Activated T-helper 1 cell treated with Interleukin-2 at 50 U/mL for 16 hours (primary cell): ENCODE results near the gene NUDT13.

ENCODE experiments used
- DNase-seq: peaks from one replicate; pipeline ENCODE4 v3.0.0-alpha.2; 2020; ENCODE audit warnings: low read depth

Gene NUDT13

GRCh38 chr10:73166972-73167371 lies 56.7 kb downstream of the NUDT13 start:
- no peak for DNase-seq

GRCh38 chr10:73167458-73167782 lies 57.2 kb downstream of the NUDT13 start:
- DNase-seq = no peak

- DNase-seq = peak; percentile 83
Measured at GRCh38 chr10:73167783-73168464, 57.7 kb downstream of the NUDT13 start, which contains the start of the genes ECD and FAM149B1. ECD (minus strand) TSS chr10:73168008; CDS start chr10:73163937, 4,071 bp downstream. FAM149B1 (plus strand) TSS chr10:73168119; CDS start chr10:73168340, 221 bp downstream.

GRCh38 chr10:73168465-73168803 lies 58.2 kb downstream of the NUDT13 start:
- no peak for DNase-seq

- DNase-seq = no peak
Measured at GRCh38 chr10:73169320-73169719, 59.1 kb downstream of the NUDT13 start.

GRCh38 chr10:73172867-73173266 lies 62.6 kb downstream of the NUDT13 start:
- DNase-seq = no peak

- no peak for DNase-seq
Measured at GRCh38 chr10:73174148-73174925, 64.1 kb downstream of the NUDT13 start.
